K562 (cell line): ENCODE data around the gene AGXT. TPM values are rescaled to one million over a fixed set of nuclear protein-coding genes. Genes with fewer than 3 reads are reported as not detected.

Experiments
- ATAC-seq: fragments of 200-7000 bp; cut with Tn5 transposase; 3 replicates; pipeline ENCODE4 v1.9.1; 2020; ENCODE audit warnings: moderate library complexity
- BruUV-seq: library from RNA; stranded (reverse); fragments of 400-500 nt; replicated peaks from 2 replicates; lab custom pipeline; 2021; lab: Mats Ljungman, UMichigan
- CTCF ChIA-PET: fragments of 300-600 bp; formaldehyde crosslinking; extraction: SDS; loops from one replicate; lab custom pipeline; 2021; ENCODE audit warnings: low intra/inter-chr PET ratio; lab: Yijun Ruan, JAX
- POLR2A ChIA-PET: fragments of 300-600, 350-650 bp; sonication (Branson Sonifier 250); formaldehyde crosslinking; extraction: SDS; loops from one replicate; lab custom pipeline; 2021; ENCODE audit warnings: antibody characterized with exemption, inconsistent platforms; lab: Yijun Ruan, JAX
- DNase-seq, 4 experiments: peaks; one replicate each; pipeline versions ENCODE4 v3.0.0 to v3.0.0-alpha.2; 2011 to 2018; ENCODE audit warnings: low spot score in 3 of 4, mixed read lengths in 3 of 4; ENCODE audit errors: extremely low read depth in 1 of 4
- FAIRE-seq: peaks from 2 replicates; lab custom pipeline; 2011; peaks lifted over from hg19 to GRCh38; lab: Jason Lieb, UNC
- H2AFZ ChIP-seq: 2 replicates; pipeline ENCODE4 v1.6.0; 2011; ENCODE audit warnings: low read depth, low read length, control low read depth, inconsistent platforms
- H3K27ac ChIP-seq: fragments of 200-600 bp; 3 replicates; pipeline ENCODE4 v1.8.0; 2011; ENCODE audit warnings: low read depth, mild to moderate bottlenecking, control low read depth, inconsistent platforms, low read length, moderate library complexity, mixed read lengths; ENCODE audit errors: extremely low read depth
- H3K27me3 ChIP-seq, 2 experiments: fragments of 300-600 bp in 1 of 2; 2 replicates in 1 of 2; 3 replicates in 1 of 2; pipeline versions ENCODE4 v1.6.0 to v1.8.0; 2011; ENCODE audit warnings: inconsistent platforms in 2 of 2, low read length in 2 of 2, mild to moderate bottlenecking in 1 of 2, mixed read lengths in 1 of 2, moderate library complexity in 1 of 2; ENCODE audit not compliant: control insufficient read depth in 2 of 2, insufficient read depth in 2 of 2
- H3K36me3 ChIP-seq: fragments of 300-600 bp; 3 replicates; pipeline ENCODE4 v1.8.0; 2011; ENCODE audit warnings: mild to moderate bottlenecking, low read length, inconsistent platforms; ENCODE audit not compliant: control insufficient read depth, insufficient read depth
- H3K4me1 ChIP-seq, 2 experiments: fragments of 200-600 bp in 1 of 2; replicated peaks in 1 of 2; 2 replicates in 1 of 2; 3 replicates in 1 of 2; pipeline versions ENCODE4 v1.5.1 to v1.8.0; 2011; ENCODE audit warnings: inconsistent platforms in 2 of 2, low read length in 2 of 2, mild to moderate bottlenecking in 1 of 2, mixed read lengths in 1 of 2, moderate library complexity in 1 of 2; ENCODE audit not compliant: control insufficient read depth in 2 of 2, insufficient read depth in 2 of 2
- H3K4me2 ChIP-seq: 2 replicates; pipeline ENCODE4 v1.6.1; 2011; ENCODE audit warnings: low read length, control low read depth, inconsistent platforms, mixed read lengths; ENCODE audit not compliant: insufficient read depth
- H3K4me3 ChIP-seq: fragments of 200-600 bp; sonication (generic), shearing (Covaris generic); 2 replicates; pipeline ENCODE4 v1.5.1; 2016; ENCODE audit warnings: control low read depth, inconsistent platforms
- H3K79me2 ChIP-seq: fragments of 200-600 bp; 3 replicates; pipeline ENCODE4 v1.8.0; 2011; ENCODE audit warnings: low read length, inconsistent platforms; ENCODE audit not compliant: control insufficient read depth, insufficient read depth
- H3K9ac ChIP-seq, 2 experiments: 2 replicates each; pipeline versions ENCODE4 v1.6.0 to v1.6.1; 2011; ENCODE audit warnings: low read depth in 2 of 2, low read length in 2 of 2, control low read depth in 1 of 2, inconsistent platforms in 1 of 2, mild to moderate bottlenecking in 1 of 2, mixed read lengths in 1 of 2; ENCODE audit not compliant: insufficient read depth in 1 of 2
- H3K9me1 ChIP-seq: one replicate; pipeline ENCODE4 v1.6.0; 2011; ENCODE audit warnings: inconsistent platforms, mild to moderate bottlenecking, low read length, moderate library complexity; ENCODE audit not compliant: control insufficient read depth, insufficient read depth
- H3K9me3 ChIP-seq: replicated peaks from 2 replicates; pipeline ENCODE4 v1.5.1; 2011; ENCODE audit warnings: low read depth, low read length, inconsistent platforms; ENCODE audit not compliant: control insufficient read depth, insufficient read depth
- H4K20me1 ChIP-seq: replicated peaks from 2 replicates; pipeline ENCODE4 v1.6.1; 2011; ENCODE audit warnings: low read length, inconsistent platforms, mixed read lengths; ENCODE audit not compliant: control insufficient read depth, insufficient read depth
- DDX20 ChIP-seq: fragments of 450-650 bp; IDR thresholded peaks from 2 replicates; pipeline ENCODE4 v1.6.1; 2016; ENCODE audit warnings: missing genetic modification characterization, low read depth, mild to moderate bottlenecking, missing compliant biosample characterization, moderate library complexity
- MYBL2 ChIP-seq, 2 experiments: fragments of 450-650 bp in 1 of 2; sonication (generic) in 1 of 2; formaldehyde crosslinking in 1 of 2; IDR thresholded peaks; 2 replicates each; pipeline versions ENCODE4 v1.6.1 to v1.8.1; 2017 to 2022; ENCODE audit warnings: borderline replicate concordance in 1 of 2, inconsistent platforms in 1 of 2, low read depth in 1 of 2, mild to moderate bottlenecking in 1 of 2, missing genetic modification reagents in 1 of 2, moderate library complexity in 1 of 2
- TRIM28 ChIP-seq: fragments of 450-650 bp; IDR thresholded peaks from 2 replicates; pipeline ENCODE4 v1.6.1; 2017
- WGBS: fragments of 100-300 bp; shearing (Covaris generic); methylation state at CpG from one replicate; pipeline ENCODE4 v1.1.6; 2016; ENCODE audit warnings: low coverage, mixed read lengths; ENCODE audit not compliant: insufficient coverage; ENCODE audit errors: missing lambda C conversion rate; 5-methylcytosine and 5-hydroxymethylcytosine counted together
- in situ Hi-C: fragments of 300-500 bp; cut with MboI; formaldehyde crosslinking; loops from 4 replicates; pipeline ENCODE4 v1.15.0; 2018; ENCODE audit warnings: inconsistent platforms, mixed read lengths
- intact Hi-C: fragments of 100-400 bp; cut with micrococcal nuclease; formaldehyde crosslinking; loops from 2 replicates; pipeline ENCODE4 v1.14.2; 2022
- polyA plus RNA-seq, 8 experiments: library from polyadenylated mRNA; depleted of rRNA in 4 of 8; stranded (reverse) in 5 of 8; unstranded in 3 of 8; fragments of >200 nt; fragmentation: Nextera tagmentation in 2 of 8; fragmentation: Illumina TruSeq in 1 of 8; extraction: Ambion mirVana in 2 of 8; extraction: Trizol in 1 of 8; gene quantifications; 2 replicates each; pipeline versions ENCODE4 v1.2.1 to v1.2.3, GENCODE V29; 2011 to 2014; ENCODE audit warnings: inconsistent platforms in 1 of 8, missing spikeins in 1 of 8
- total RNA-seq, 7 experiments: library from RNA; depleted of rRNA in 6 of 7; stranded (reverse); fragments of >200 nt in 6 of 7; fragmentation: Illumina TruSeq in 2 of 7; extraction: Trizol in 2 of 7; gene quantifications; 2 replicates each; pipeline versions ENCODE4 v1.2.1 to v1.2.3, GENCODE V29; 2011 to 2021; ENCODE audit warnings: low replicate concordance in 1 of 7
- TF ChIP-seq, protein P1 (sequence below), 2 experiments: fragments of 450-650 bp in 1 of 2; sonication (generic) in 1 of 2; formaldehyde crosslinking in 1 of 2; IDR thresholded peaks in 1 of 2; conservative IDR thresholded peaks in 1 of 2; 2 replicates each; pipeline versions ENCODE4 v1.6.1 to v1.8.1; 2016 to 2023; ENCODE audit warnings: mild to moderate bottlenecking in 2 of 2, moderate library complexity in 2 of 2, inconsistent platforms in 1 of 2, missing genetic modification reagents in 1 of 2

Gene AGXT
- total and polyA plus RNA-seq, 9 of the 15 experiments (the other 6 are each of a cell fraction or from before 2014, with no cell fraction given): 0.18 TPM; not detected in 8

GRCh38 chr2:240873098-240873788 lies 4.6 kb downstream of the AGXT start:
- no peak overlapping the region for H3K4me3 ChIP-seq
- DNase-seq: no peak
- no peak overlapping the region for H3K4me2 ChIP-seq
- ChIA-PET POLR2A (no interaction called here), CTCF (no interaction called here)
- H3K27me3 ChIP-seq: peaks cover 3 to 50% of the 10 kb centered on the region in 2 experiments; a peak in 3 of 5 replicates
- H2AFZ ChIP-seq: no peak overlapping the region
- H3K9ac ChIP-seq: no peak overlapping the region
- H3K79me2 ChIP-seq: no peaks in the 10 kb centered on the region
- 2% methylated on average over 11 of the region's 21 CpGs for WGBS
- no peak for FAIRE-seq
- intact Hi-C loops: no loop called here
- H3K9me3 ChIP-seq: no peaks in the 10 kb centered on the region
- no peaks in the 10 kb centered on the region for H4K20me1 ChIP-seq
- in situ Hi-C loops: no loop called here
- BruUV-seq: no TSS peak
- TF ChIP-seq TRIM28: no peak
- TF ChIP-seq, protein P1, sequence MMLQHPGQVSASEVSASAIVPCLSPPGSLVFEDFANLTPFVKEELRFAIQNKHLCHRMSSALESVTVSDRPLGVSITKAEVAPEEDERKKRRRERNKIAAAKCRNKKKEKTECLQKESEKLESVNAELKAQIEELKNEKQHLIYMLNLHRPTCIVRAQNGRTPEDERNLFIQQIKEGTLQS (IDR thresholded peaks at IDR 0.05): no peak
- TF ChIP-seq, protein P1 (CRISPR knock-in tag; conservative IDR thresholded peaks at IDR 0.05): no peak
- TF ChIP-seq MYBL2 (IDR thresholded peaks at IDR 0.05; ENCODE audit: low read depth): no peak
- no peak for TF ChIP-seq MYBL2 (CRISPR knock-in tag; IDR thresholded peaks at IDR 0.05; ENCODE audit: borderline replicate concordance)
- TF ChIP-seq DDX20 (tag): no peak
- ATAC-seq: no peak
- H3K9me1 ChIP-seq: no peaks in the 10 kb centered on the region
- H3K36me3 ChIP-seq: no peaks in the 10 kb centered on the region
- no peaks in the 10 kb centered on the region; a peak in 2 of 5 replicates for H3K4me1 ChIP-seq
- H3K27ac ChIP-seq: no peak overlapping the region
